Activated gamma-delta T cell (primary cell): ENCODE data around the gene TUSC7.

Experiments used
- DNase-seq: peaks from one replicate; lab custom pipeline; 2025; lab: John Stamatoyannopoulos, UW
- total RNA-seq, 2 donors: gene quantifications; one replicate each; lab custom pipeline; 2026; lab: John Stamatoyannopoulos, UW

The TUSC7 gene
- 0 reads per million in 2 donors for total RNA-seq

DNA sequence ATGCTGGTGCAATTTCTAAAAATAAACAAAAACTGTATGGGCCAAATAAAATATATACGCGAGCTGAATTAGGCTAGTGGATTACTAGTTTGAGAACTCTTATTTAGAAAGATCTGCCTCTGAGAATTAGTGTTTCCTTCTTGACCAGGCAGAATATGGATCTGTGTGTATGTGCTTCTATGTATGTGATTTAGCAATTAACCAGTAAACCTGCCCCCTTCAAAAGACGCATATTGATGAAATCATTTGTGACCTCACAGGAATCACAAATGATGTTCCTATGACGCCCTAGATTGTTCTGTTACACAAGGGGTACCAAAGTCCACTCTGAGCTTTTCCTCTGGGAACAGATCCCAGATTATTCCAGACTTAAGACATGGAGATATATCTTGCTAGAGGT, at the start of gene TUSC7:
TUSC7 (plus strand) TSS at position 301 of the 400 bp plus-strand sequence.
- DNase-seq: no peak

- DNase-seq: no peak
Observed at GRCh38 chr3:116661196-116661595, 48.4 kb upstream of the TUSC7 start.

- DNase-seq: no peak
Observed at GRCh38 chr3:116663161-116664110, 46.1 kb upstream of the TUSC7 start.

GRCh38 chr3:116667324-116667723, 42.3 kb upstream of the TUSC7 start:
- DNase-seq: no peak

DNA sequence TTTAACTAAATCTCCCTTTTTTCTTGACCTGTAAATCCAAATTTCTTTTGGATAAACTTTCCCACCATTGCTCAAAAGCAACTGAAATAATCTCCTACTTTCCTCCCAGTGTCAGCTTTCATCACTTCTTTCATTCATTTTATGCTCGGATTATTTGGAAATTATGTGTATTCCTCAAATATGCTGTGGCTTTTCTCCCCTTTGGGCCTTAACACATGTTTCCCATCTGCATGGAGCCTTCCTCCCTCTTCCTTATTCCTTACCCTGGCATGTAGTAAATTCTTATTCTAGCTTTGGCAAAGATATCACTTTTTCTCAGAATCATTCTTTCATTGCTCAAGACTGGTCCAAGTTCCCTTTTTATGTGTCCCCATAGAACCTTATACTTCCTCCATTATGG, 41.8 kb upstream of the TUSC7 start:
- no peak for DNase-seq

DNA sequence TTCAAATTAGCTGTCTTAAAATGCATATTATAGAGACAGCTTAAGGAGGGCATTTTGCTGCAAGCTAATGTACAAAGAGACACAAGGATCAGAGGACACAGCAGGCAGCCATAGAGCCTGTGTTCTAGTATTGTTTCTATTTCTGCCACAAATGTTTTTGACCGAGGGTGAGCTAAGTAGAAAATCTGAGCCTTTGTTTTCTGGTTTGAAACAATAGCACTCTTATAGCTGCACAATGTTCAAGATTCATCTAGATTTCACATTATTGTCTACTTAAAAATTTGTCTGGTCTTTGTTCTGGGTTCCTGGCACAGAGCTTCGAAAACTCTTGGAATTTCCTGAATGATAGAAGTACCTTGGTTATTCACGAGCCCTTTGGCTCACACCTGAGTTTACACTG, 40.0 kb upstream of the TUSC7 start:
- no peak for DNase-seq

DNA sequence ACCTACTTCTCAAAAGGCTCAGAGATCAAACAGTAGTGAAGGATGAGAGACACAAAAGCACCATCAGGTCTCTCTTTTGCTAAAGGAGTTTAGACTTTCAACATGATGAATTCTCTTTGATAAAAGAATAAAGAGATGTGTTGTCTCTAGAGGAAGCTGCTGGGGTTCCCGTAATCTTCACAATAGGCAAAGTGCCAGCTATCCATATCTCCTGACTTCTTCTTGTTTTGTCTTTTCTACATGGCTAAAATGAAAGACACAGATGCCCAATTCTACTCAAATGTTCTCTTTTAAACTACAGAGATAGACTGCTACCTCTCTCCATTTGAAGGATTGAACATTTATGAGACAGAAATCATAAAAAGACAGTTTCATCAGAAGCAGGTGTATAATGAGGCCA, 38.4 kb upstream of the TUSC7 start:
- DNase-seq: no peak

DNA sequence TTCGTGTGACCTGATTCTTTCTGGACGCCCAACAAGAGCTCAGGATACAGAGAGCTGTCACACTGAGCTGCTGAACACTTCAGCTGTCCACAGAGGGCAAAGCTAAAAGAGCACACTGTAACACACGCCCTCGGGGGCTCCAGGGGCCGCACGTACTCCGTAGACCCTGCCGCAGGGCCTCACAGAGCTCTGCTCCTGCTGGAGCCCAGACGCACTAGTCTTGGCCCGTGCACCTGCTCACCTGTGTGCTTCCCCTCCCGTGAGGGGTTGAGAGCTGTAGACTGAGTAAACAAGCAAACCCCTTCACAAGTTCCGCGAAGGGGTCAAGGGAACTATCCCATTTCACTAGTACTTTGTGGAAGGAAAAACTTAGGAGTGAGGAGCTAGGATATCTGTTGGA, 30.7 kb upstream of the TUSC7 start:
- no peak for DNase-seq

GRCh38 chr3:116691041-116691440, 18.5 kb upstream of the TUSC7 start:
- DNase-seq: no peak

DNA sequence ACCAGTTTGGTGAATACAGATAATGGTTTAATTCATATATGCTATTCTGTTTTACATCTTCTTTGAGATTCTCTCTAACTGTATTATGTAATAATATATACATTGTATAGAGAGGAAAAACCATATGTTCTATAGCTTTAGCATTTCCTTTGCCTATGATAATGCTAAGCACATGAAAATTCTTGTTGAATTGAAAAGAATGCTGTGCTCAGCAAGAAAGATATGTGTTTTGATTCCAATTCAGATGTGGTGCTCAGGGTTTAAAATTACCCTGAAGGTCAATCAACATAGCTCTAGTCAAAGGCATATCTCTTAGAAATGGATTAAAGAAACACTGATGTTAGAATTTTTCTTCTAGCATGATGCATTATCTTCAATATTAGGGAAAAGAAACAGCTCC, 8.5 kb upstream of the TUSC7 start:
- DNase-seq: no peak

DNA sequence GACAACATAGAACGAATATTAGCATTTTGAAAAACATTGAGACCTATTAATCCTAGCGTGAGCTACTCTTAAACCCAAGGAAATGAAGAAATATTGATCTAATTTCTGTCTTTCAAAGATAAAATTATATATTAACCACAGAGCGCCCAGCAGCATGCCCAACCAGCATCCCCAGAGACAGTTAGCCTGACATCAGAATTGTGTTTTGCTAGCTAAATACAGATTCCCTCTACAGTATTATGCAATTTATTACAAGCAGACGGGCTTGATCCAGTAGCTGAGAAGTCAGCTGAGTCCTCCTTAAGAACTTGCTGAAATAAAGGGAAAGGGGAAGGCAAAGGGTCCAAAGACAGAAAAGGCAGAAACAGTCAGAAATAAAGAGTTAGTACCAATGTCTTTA, 7.2 kb upstream of the TUSC7 start:
- no peak for DNase-seq

GRCh38 chr3:116707531-116707930, 2.0 kb upstream of the TUSC7 start:
- no peak for DNase-seq

- DNase-seq: no peak
Observed at GRCh38 chr3:116716490-116716889, 6.9 kb downstream of the TUSC7 start.

GRCh38 chr3:116717566-116717965, 8.0 kb downstream of the TUSC7 start:
- DNase-seq: no peak

- DNase-seq: no peak
Observed at GRCh38 chr3:116728454-116728853, 18.9 kb downstream of the TUSC7 start.

GRCh38 chr3:116734243-116734642, 24.7 kb downstream of the TUSC7 start:
- DNase-seq: no peak

DNA sequence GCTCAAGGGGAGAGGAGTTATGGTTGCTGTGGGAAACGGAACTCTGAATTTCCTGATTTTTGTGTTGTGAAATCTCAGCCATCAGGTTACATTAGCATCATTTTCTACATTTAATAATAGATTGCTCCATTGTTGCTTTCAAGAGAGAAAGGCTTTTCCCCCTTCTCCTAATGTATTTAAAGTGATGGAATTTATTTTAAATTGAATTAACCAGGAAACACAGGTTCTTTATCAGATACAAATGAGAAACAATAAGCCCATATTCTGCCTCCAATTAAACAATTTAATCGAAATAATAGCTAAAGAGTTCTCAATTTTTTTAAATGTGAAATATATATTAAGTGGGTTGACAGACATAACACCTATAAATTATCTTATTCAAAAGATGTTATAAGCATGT, 30.1 kb downstream of the TUSC7 start:
- no peak for DNase-seq

GRCh38 chr3:116740293-116740692, 30.7 kb downstream of the TUSC7 start:
- DNase-seq: no peak

DNA sequence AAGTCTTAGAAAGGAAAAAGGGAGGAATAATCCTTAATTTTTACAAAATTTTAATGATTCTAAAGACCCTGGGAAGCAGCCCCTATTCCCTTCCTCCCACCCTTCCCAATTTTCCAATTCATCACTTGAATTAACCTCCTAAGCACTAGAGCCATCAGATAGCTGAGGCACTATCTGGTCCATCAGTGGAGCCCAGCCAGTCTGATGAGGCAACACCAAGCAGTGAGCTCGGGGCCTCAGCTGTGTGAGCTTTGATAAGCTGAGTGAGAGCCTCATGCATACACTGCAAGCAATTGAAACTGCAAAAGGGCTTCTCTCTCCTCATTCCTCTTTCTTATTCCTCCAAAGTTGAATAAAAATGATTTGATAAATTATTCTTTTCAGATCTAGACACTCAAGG, 31.9 kb downstream of the TUSC7 start:
- no peak for DNase-seq

GRCh38 chr3:116743062-116743461, 33.5 kb downstream of the TUSC7 start:
- no peak for DNase-seq

GRCh38 chr3:116749388-116749787, 39.8 kb downstream of the TUSC7 start:
- no peak for DNase-seq

- no peak for DNase-seq
Observed at GRCh38 chr3:116757315-116757714, 47.7 kb downstream of the TUSC7 start.

- no peak for DNase-seq
Observed at GRCh38 chr3:116759316-116759715, 49.7 kb downstream of the TUSC7 start.
